AG04449 (cell line): ENCODE results near the gene PODXL2.
"Not testable (repeated sequence)": the region's sequence is repeated elsewhere in the genome, so short reads cannot be mapped to it uniquely, and the experiment has no call there.

Experiments used
- CTCF ChIA-PET: fragments of 350-600 bp; formaldehyde crosslinking; extraction: SDS; loops from one replicate; lab custom pipeline; 2021; ENCODE audit warnings: antibody characterized with exemption; lab: Yijun Ruan, JAX
- POLR2A ChIA-PET: fragments of 400-600, 350-600 bp; formaldehyde crosslinking; extraction: SDS; loops from one replicate; lab custom pipeline; 2020; ENCODE audit warnings: antibody characterized with exemption, inconsistent platforms; lab: Yijun Ruan, JAX
- DNase-seq: peaks from one replicate; pipeline ENCODE4 v3.0.0-alpha.2; 2010; ENCODE audit warnings: low read depth, low spot score
- H3K4me3 ChIP-seq: 2 replicates; pipeline ENCODE4 v1.5.1; 2011; ENCODE audit warnings: low read depth, mild to moderate bottlenecking, control low read depth, low read length
- TF ChIP-seq, protein P1 (sequence below): IDR thresholded peaks from one replicate; pipeline ENCODE4 v1.5.1; 2011; ENCODE audit warnings: mild to moderate bottlenecking, moderate library complexity, low read length, control low read depth, inconsistent platforms; ENCODE audit not compliant: insufficient read depth; ENCODE audit errors: missing control alignments

The PODXL2 gene

DNA sequence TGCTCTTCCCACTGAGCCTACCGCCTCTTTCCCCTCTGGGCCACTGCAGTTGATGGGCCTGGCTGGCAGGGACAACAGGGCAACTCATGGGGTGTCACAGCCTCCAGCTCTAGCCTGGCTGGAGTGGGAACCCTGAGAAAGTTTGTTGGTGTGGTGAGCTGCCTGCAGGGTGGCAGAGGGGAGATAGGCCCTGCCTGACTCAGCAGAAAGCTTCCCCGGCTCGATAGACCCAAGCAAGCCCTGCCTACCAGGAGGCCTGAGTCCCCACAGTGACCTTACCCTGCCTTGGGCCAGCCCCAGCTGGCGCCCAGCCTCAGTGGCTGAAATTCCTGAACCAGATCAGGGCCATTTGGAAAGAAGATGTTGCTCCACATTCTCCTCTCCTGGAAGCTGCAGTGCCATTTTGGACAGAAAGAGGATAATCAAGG is 73.2 kb downstream of the PODXL2 start:
- POLR2A ChIA-PET = no interaction called here
- CTCF ChIA-PET = interaction anchor here (1.1 to 3.0 kb wide), 3 partner anchors 10 to 19 kb away, joined by 3 to 12 read pairs (median 3); no protein-coding TSS in a partner anchor

GRCh38 chr3:127704840-127705239 is 75.9 kb downstream of the PODXL2 start:
- CTCF ChIA-PET, H3K4me3 ChIP-seq, DNase-seq, POLR2A ChIA-PET: not testable (repeated sequence)

More for the DNA sequence above, 73.2 kb downstream of the PODXL2 start:
- DNase-seq = no peak
- TF ChIP-seq, protein P1, sequence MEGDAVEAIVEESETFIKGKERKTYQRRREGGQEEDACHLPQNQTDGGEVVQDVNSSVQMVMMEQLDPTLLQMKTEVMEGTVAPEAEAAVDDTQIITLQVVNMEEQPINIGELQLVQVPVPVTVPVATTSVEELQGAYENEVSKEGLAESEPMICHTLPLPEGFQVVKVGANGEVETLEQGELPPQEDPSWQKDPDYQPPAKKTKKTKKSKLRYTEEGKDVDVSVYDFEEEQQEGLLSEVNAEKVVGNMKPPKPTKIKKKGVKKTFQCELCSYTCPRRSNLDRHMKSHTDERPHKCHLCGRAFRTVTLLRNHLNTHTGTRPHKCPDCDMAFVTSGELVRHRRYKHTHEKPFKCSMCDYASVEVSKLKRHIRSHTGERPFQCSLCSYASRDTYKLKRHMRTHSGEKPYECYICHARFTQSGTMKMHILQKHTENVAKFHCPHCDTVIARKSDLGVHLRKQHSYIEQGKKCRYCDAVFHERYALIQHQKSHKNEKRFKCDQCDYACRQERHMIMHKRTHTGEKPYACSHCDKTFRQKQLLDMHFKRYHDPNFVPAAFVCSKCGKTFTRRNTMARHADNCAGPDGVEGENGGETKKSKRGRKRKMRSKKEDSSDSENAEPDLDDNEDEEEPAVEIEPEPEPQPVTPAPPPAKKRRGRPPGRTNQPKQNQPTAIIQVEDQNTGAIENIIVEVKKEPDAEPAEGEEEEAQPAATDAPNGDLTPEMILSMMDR = no peak
- H3K4me3 ChIP-seq = no peak overlapping the region

- H3K4me3 ChIP-seq = no peak overlapping the region
- TF ChIP-seq, protein P1 = no peak
- ChIA-PET CTCF (interaction anchor here (1.2 to 2.5 kb wide), 2 partner anchors 10 kb away, joined by 3 to 29 read pairs; no protein-coding TSS in a partner anchor), POLR2A (no interaction called here)
- no peak for DNase-seq
Measured at GRCh38 chr3:127706312-127706711, 77.3 kb downstream of the PODXL2 start.

GRCh38 chr3:127706785-127707351 is 77.9 kb downstream of the PODXL2 start:
- POLR2A ChIA-PET = no interaction called here

GRCh38 chr3:127707851-127708411 is 78.9 kb downstream of the PODXL2 start:
- no peak overlapping the region for H3K4me3 ChIP-seq
- ChIA-PET POLR2A (no interaction called here), CTCF (interaction anchor here (2.5 kb wide), 1 partner anchor 12 kb away, joined by 29 read pairs; no protein-coding TSS in a partner anchor)
- TF ChIP-seq, protein P1 = no peak
- no peak for DNase-seq

More at GRCh38 chr3:127706785-127707351, 77.9 kb downstream of the PODXL2 start:
- TF ChIP-seq, protein P1 = no peak
- CTCF ChIA-PET = interaction anchor here (1.2 to 2.5 kb wide), 2 partner anchors 10 to 11 kb away, joined by 3 to 29 read pairs; no protein-coding TSS in a partner anchor
- DNase-seq = no peak
- H3K4me3 ChIP-seq = no peak overlapping the region

DNA sequence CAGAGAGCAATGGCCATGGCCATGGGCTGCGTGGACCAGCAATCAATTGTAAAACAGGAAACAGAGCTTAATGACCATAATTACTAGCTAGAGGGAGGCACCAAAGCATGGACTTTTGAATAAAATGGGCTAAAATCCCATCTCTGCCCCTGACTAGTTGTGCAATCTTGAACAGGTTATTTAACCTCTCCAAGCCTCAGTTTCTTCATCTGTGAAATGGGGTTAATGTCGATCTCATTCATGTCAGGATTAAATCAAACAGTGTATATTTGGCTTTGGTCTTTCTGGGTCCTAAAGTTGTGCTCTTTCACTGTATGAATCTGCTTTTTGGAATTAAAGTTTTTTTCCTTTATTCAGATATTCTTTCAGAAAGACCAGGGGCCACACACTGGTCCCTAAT is 79.9 kb downstream of the PODXL2 start:
- CTCF ChIA-PET = interaction anchor here (5.8 kb wide), 1 partner anchor 12 kb away, joined by 28 read pairs; no protein-coding TSS in a partner anchor
- POLR2A ChIA-PET = no interaction called here
- DNase-seq = no peak
- TF ChIP-seq, protein P1 = no peak
- H3K4me3 ChIP-seq = no peak overlapping the region
